ENCODE measurements around the gene C16orf92.

C16orf92 gene

GRCh38 chr16:30024451-30024850 lies 1.5 kb downstream of the C16orf92 start:
- H3K4me3 ChIP-seq (ENCODE audit: low read depth, low read length): no peak overlapping the region
- TF ChIP-seq, protein P1, sequence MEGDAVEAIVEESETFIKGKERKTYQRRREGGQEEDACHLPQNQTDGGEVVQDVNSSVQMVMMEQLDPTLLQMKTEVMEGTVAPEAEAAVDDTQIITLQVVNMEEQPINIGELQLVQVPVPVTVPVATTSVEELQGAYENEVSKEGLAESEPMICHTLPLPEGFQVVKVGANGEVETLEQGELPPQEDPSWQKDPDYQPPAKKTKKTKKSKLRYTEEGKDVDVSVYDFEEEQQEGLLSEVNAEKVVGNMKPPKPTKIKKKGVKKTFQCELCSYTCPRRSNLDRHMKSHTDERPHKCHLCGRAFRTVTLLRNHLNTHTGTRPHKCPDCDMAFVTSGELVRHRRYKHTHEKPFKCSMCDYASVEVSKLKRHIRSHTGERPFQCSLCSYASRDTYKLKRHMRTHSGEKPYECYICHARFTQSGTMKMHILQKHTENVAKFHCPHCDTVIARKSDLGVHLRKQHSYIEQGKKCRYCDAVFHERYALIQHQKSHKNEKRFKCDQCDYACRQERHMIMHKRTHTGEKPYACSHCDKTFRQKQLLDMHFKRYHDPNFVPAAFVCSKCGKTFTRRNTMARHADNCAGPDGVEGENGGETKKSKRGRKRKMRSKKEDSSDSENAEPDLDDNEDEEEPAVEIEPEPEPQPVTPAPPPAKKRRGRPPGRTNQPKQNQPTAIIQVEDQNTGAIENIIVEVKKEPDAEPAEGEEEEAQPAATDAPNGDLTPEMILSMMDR (IDR thresholded peaks at IDR 0.05; ENCODE audit: low read depth, low read length, missing control alignments): no peak
- no peak for DNase-seq (ENCODE audit: low read depth)

GRCh38 chr16:30025156-30025555 lies 2.2 kb downstream of the C16orf92 start:
- TF ChIP-seq, protein P1 (IDR thresholded peaks at IDR 0.05; ENCODE audit: low read depth, low read length, missing control alignments): no peak
- no peak for DNase-seq (ENCODE audit: low read depth)
- H3K4me3 ChIP-seq (ENCODE audit: low read depth, low read length): no peak overlapping the region

DNA sequence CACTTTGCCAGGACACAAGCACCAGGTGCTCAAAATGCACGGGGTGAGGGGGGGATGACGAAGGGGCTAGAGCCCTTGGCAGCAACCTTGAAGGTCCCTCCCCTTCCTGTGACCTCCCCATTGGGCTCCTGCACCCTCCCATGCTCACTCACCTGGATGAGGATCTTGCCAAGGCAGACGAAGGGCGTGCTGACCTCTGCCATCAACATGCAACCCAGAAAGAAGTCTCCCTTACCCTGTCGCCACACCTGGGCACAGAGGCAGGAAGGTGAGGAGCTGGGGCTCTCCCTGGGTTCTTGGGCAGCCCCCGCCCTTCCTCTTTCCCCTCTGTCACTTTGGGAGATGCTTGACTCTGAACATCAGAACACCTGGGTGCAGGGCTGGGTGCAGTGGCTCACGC lies 2.6 kb downstream of the C16orf92 start:
- TF ChIP-seq, protein P1 (IDR thresholded peaks at IDR 0.05; ENCODE audit: low read depth, low read length, missing control alignments): no peak
- no peak overlapping the region for H3K4me3 ChIP-seq (ENCODE audit: low read depth, low read length)
- DNase-seq (ENCODE audit: low read depth): no peak

DNA sequence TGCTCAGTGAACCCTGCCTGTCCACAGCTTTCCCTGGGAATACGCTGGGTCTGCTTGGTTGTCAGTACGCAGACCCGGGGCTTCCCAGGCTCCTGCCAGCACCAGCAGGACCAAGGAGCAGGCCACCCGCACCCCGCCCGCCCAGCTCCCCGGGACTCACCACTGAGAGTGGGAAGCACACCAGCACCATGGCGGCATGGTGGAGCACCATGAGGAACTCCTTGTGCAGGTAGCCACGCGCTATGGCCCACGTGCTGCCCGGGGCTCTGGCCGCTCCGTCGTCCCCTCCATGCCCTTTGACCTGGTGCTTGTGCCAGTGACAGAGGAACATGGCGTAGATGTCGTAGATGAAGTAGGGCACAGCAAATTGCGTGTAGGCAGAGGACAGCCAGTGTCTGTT lies 3.5 kb downstream of the C16orf92 start:
- no peak overlapping the region for H3K4me3 ChIP-seq (ENCODE audit: low read depth, low read length)
- DNase-seq (ENCODE audit: low read depth): no peak
- TF ChIP-seq, protein P1 (IDR thresholded peaks at IDR 0.05; ENCODE audit: low read depth, low read length, missing control alignments): no peak

GRCh38 chr16:30027588-30028437 lies 4.8 kb downstream of the C16orf92 start:
- H3K4me3 ChIP-seq (ENCODE audit: low read depth, low read length): no peak overlapping the region
- TF ChIP-seq, protein P1 (IDR thresholded peaks at IDR 0.05; ENCODE audit: low read depth, low read length, missing control alignments): no peak
- no peak for DNase-seq (ENCODE audit: low read depth)

DNA sequence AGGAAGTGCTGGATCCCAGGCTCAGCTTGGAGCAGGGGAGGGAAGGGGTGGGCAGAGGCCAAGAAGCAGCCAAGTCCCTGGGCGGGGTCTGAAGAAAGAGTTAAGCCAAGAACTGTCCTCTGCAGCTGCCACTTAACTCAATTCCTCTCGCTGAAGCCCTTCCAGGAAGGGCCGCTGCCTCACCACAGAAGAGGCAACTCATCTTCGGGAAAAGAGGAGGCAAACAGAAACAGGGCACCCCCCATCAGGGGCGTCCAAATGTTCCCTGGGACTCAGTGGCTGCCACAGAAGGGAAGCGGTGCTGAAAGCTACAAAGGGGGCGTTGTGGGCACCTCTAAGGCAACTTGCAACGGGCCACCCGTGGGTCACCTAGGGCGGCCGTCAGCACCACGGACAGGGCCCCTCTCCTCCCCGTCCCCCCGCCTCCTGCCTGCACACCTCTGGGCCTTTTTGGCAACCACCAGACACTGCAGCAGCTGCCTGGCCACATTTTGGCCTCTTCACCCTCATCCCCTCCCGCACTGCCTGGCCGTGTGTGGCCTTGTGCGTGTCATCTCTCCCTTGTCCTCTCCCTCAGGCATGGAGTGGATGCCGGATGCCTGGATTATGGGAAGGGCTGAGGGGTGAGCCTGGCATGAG lies 5.6 kb downstream of the C16orf92 start:
- DNase-seq (ENCODE audit: low read depth): no peak
- H3K4me3 ChIP-seq (ENCODE audit: low read depth, low read length): no peak overlapping the region
- TF ChIP-seq, protein P1 (IDR thresholded peaks at IDR 0.05; ENCODE audit: low read depth, low read length, missing control alignments): no peak
